Left colon (tissue), 2 donors: ENCODE measurements around the gene AFF1. TPM values are rescaled to one million over a fixed set of nuclear protein-coding genes. Genes with fewer than 3 reads are reported as not detected.
"Not testable (repeated sequence)": the region's sequence is repeated elsewhere in the genome, so short reads cannot be mapped to it uniquely, and the experiment has no call there.

Source experiments
- ATAC-seq: fragments of 200-7000 bp; cut with Tn5 transposase; one replicate; pipeline ENCODE4 v1.9.1; 2020; ENCODE audit warnings: mild to moderate bottlenecking, moderate library complexity
- DNase-seq, 2 donors: peaks; one replicate each; pipeline ENCODE4 v3.0.0-alpha.2; 2020
- intact Hi-C, 2 donors: fragments of 100-400 bp; cut with DNase I in 1 of 2; cut with micrococcal nuclease in 1 of 2; formaldehyde crosslinking; loops; one replicate each; pipeline versions ENCODE4 v1.11.2 to v1.14.0; 2022; cut with DNase I, micrococcal nuclease
- total RNA-seq, 2 donors: library from RNA; stranded (reverse); fragmentation: NEBNext Ultra II Directional; extraction: Animal tissue kit (Norgen Biotek cat#: 25700); gene quantifications; one replicate each; pipeline ENCODE4 v1.2.1, GENCODE V29; 2021
- donor health status: DM: no; HTN: no; CAD: no.
- donor health status: DM: yes; HTN: yes; CAD: no.

The AFF1 gene
- total RNA-seq, 2 donors from 2014 or later = 86.2 to 95.2 TPM

- no peak for ATAC-seq
- DNase-seq = no peak
- intact Hi-C loops = no loop called here
These were observed 147.0 kb downstream of the AFF1 start for GRCh38 chr4:87081826-87082225.

GRCh38 chr4:87085732-87086131 lies 150.9 kb downstream of the AFF1 start:
- DNase-seq, intact Hi-C loops, ATAC-seq: not testable (repeated sequence)

GRCh38 chr4:87086143-87086805 lies 151.5 kb downstream of the AFF1 start:
- intact Hi-C loops = no loop called here
- ATAC-seq (no peak), DNase-seq (no peak)

- intact Hi-C loops = no loop called here
- no peak for ATAC-seq
- no peak for DNase-seq
These were observed 152.2 kb downstream of the AFF1 start for GRCh38 chr4:87087015-87087414.

- intact Hi-C loops = no loop called here
- no peak for ATAC-seq
- no peak for DNase-seq
These were observed 152.6 kb downstream of the AFF1 start for GRCh38 chr4:87087420-87087819.

GRCh38 chr4:87088186-87088585 lies 153.4 kb downstream of the AFF1 start:
- intact Hi-C loops = no loop called here

GRCh38 chr4:87089368-87089767 lies 154.6 kb downstream of the AFF1 start:
- intact Hi-C loops = no loop called here
- DNase-seq (no peak), ATAC-seq (peak; percentile 60)

More at GRCh38 chr4:87088186-87088585, 153.4 kb downstream of the AFF1 start:
- DNase-seq (no peak), ATAC-seq (no peak)

GRCh38 chr4:87090305-87090704 lies 155.5 kb downstream of the AFF1 start:
- ATAC-seq = no peak
- intact Hi-C loops = loop anchor here in 1 of 2 donors (5.0 kb wide), 1 partner anchor 168 kb away; no protein-coding TSS in a partner anchor

GRCh38 chr4:87092389-87093141 lies 157.8 kb downstream of the AFF1 start:
- intact Hi-C loops = loop anchor here in 1 of 2 donors (5.0 kb wide), 1 partner anchor 170 kb away; no protein-coding TSS in a partner anchor
- peak; percentile 73 to 90 for DNase-seq
- peak; percentile 85 for ATAC-seq

More at GRCh38 chr4:87090305-87090704, 155.5 kb downstream of the AFF1 start:
- DNase-seq = no peak

GRCh38 chr4:87093443-87094123 lies 158.8 kb downstream of the AFF1 start:
- ATAC-seq (peak; percentile 48), DNase-seq (peak in 1 of 2 donors; percentile 32)
- intact Hi-C loops = loop anchor here in 1 of 2 donors (5.0 kb wide), 1 partner anchor 171 kb away; no protein-coding TSS in a partner anchor

GRCh38 chr4:87097075-87097474 lies 162.3 kb downstream of the AFF1 start:
- ATAC-seq (peak; percentile 70), DNase-seq (peak in 1 of 2 donors; percentile 48)

GRCh38 chr4:87100168-87100567 lies 165.4 kb downstream of the AFF1 start:
- ATAC-seq = peak; percentile 73
- intact Hi-C loops = no loop called here
- peak in 1 of 2 donors; percentile 41 for DNase-seq

More at GRCh38 chr4:87097075-87097474, 162.3 kb downstream of the AFF1 start:
- intact Hi-C loops = no loop called here

GRCh38 chr4:87101543-87102199 lies 166.9 kb downstream of the AFF1 start:
- intact Hi-C loops = no loop called here
- no peak for DNase-seq
- no peak for ATAC-seq

GRCh38 chr4:87103086-87103485 lies 168.3 kb downstream of the AFF1 start:
- ATAC-seq = no peak
- intact Hi-C loops = no loop called here
- no peak for DNase-seq

GRCh38 chr4:87103691-87104187 lies 168.9 kb downstream of the AFF1 start:
- DNase-seq (no peak), ATAC-seq (peak; percentile 69)
- intact Hi-C loops = no loop called here

GRCh38 chr4:87105101-87105845 lies 170.5 kb downstream of the AFF1 start:
- DNase-seq = no peak
- peak; percentile 71 for ATAC-seq

GRCh38 chr4:87108142-87108546 lies 173.3 kb downstream of the AFF1 start:
- ATAC-seq (no peak), DNase-seq (no peak)
- intact Hi-C loops = no loop called here

More at GRCh38 chr4:87105101-87105845, 170.5 kb downstream of the AFF1 start:
- intact Hi-C loops = no loop called here

- no peak for ATAC-seq
- DNase-seq = no peak
- intact Hi-C loops = no loop called here
These were observed 174.3 kb downstream of the AFF1 start for GRCh38 chr4:87109121-87109520.
